Mammary epithelial cell (primary cell): ENCODE data around the gene VPS51.

Source experiments
- EZH2 ChIP-seq: IDR thresholded peaks from 2 replicates; pipeline ENCODE4 v1.6.1; 2012; ENCODE audit warnings: low read length, inconsistent platforms, borderline replicate concordance
- TF ChIP-seq, protein P1 (sequence below), 2 donors: IDR thresholded peaks in 1 of 2; conservative IDR thresholded peaks in 1 of 2; 2 replicates each; pipeline ENCODE4 v1.5.1; 2011 to 2012; ENCODE audit warnings: inconsistent platforms in 2 of 2, low read length in 2 of 2, mild to moderate bottlenecking in 2 of 2, control low read depth in 1 of 2, low read depth in 1 of 2; ENCODE audit not compliant: insufficient read depth in 1 of 2; ENCODE audit errors: extremely low read depth in 1 of 2

DNA sequence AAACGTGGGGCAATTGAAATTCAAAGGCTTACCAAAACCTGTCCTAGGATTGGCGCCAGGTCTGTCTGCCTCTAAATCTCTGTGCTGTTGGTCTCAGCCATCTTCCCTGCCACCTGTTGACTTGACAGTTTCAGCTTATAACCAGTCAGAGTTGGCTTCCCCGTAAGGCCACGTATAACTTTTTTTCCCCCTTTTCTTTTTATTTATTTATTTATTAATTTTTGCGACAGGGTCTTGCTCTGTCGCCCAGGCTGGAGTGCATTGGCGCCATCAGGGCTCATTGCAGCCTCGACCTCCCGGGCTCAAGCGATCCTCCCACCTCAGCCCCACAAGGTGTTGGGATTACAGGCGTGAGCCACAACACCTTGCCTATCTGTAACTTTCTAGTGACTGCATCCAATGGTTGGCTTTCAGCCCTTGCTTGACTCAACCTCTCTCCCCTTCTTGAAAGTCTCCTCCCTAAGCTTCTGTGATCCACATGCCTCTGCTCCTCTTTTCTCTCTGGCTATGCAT lies 39.7 kb downstream of the VPS51 start:
- TF ChIP-seq, protein P1, sequence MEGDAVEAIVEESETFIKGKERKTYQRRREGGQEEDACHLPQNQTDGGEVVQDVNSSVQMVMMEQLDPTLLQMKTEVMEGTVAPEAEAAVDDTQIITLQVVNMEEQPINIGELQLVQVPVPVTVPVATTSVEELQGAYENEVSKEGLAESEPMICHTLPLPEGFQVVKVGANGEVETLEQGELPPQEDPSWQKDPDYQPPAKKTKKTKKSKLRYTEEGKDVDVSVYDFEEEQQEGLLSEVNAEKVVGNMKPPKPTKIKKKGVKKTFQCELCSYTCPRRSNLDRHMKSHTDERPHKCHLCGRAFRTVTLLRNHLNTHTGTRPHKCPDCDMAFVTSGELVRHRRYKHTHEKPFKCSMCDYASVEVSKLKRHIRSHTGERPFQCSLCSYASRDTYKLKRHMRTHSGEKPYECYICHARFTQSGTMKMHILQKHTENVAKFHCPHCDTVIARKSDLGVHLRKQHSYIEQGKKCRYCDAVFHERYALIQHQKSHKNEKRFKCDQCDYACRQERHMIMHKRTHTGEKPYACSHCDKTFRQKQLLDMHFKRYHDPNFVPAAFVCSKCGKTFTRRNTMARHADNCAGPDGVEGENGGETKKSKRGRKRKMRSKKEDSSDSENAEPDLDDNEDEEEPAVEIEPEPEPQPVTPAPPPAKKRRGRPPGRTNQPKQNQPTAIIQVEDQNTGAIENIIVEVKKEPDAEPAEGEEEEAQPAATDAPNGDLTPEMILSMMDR (conservative IDR thresholded peaks at IDR 0.05 in 1 of 2, IDR thresholded peaks at IDR 0.05 in 1 of 2; ENCODE audit: extremely low read depth in 1 of 2, insufficient read depth in 1 of 2, low read depth in 1 of 2, low read length in 2 of 2): no peak
- no peak for TF ChIP-seq EZH2
